ENCODE data around the gene GJC2. TPM values are rescaled to one million over a fixed set of nuclear protein-coding genes. Genes with fewer than 3 reads are reported as not detected.

GJC2 gene
- total RNA-seq, 1 donor from 2014 or later: 1.3 TPM

GRCh38 chr1:228174482-228175315, 25.0 kb downstream of the GJC2 start:
- no peak for DNase-seq (ENCODE audit: extremely low spot score, unreplicated experiment)
- Mint-ChIP-seq H3K4me3 (no peak overlapping the region), H3K9me3 (no peaks in the 10 kb centered on the region), H3K27me3 (no peaks in the 10 kb centered on the region), H3K27ac (no peak overlapping the region), H3K36me3 (no peaks in the 10 kb centered on the region), H3K4me1 (ENCODE audit: unreplicated experiment) (no peaks in the 10 kb centered on the region)
- TF ChIP-seq, protein P1, sequence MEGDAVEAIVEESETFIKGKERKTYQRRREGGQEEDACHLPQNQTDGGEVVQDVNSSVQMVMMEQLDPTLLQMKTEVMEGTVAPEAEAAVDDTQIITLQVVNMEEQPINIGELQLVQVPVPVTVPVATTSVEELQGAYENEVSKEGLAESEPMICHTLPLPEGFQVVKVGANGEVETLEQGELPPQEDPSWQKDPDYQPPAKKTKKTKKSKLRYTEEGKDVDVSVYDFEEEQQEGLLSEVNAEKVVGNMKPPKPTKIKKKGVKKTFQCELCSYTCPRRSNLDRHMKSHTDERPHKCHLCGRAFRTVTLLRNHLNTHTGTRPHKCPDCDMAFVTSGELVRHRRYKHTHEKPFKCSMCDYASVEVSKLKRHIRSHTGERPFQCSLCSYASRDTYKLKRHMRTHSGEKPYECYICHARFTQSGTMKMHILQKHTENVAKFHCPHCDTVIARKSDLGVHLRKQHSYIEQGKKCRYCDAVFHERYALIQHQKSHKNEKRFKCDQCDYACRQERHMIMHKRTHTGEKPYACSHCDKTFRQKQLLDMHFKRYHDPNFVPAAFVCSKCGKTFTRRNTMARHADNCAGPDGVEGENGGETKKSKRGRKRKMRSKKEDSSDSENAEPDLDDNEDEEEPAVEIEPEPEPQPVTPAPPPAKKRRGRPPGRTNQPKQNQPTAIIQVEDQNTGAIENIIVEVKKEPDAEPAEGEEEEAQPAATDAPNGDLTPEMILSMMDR (conservative IDR thresholded peaks at IDR 0.05): no peak

DNA sequence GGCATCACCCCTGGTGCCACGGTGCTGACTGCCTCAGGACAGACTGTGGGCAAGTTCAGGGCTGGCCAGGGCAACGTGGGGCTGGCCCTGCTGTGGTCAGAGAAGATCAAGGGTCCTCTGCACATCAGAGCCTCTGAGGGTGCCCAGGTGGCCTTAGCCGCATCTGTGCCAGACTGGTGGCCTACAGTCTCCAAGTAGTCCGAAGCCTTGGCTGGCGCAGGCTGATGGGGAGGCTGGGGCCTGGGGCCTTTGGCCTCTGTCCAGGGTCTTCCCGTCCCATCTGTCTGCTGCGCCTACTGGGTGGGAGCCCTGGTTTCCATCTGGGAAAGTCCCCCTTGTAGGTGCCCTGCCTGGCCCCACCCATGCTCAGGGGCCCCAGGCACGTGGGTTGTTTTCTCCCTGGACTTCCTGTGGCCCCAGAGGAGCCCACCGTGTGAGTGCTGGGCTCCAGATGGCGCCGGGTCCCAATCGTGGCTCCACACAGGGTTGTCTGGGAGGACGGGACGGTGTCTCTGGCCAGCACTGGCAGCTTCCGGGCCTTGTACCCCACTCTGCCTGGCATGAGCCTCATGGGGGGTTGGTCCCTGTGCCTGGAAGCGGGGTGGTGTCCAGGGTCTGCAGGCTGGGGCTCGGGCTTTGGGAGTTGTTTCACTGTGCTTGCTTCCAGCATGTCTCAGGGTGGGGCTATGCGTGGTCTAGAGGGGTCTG, 25.7 kb downstream of the GJC2 start:
- no peaks in the 10 kb centered on the region for H3K27me3 Mint-ChIP-seq
- TF ChIP-seq, protein P1 (conservative IDR thresholded peaks at IDR 0.05): no peak
- no peak for DNase-seq (ENCODE audit: extremely low spot score, unreplicated experiment)
- no peaks in the 10 kb centered on the region for H3K4me1 Mint-ChIP-seq (ENCODE audit: unreplicated experiment)
- no peaks in the 10 kb centered on the region for H3K36me3 Mint-ChIP-seq
- no peaks in the 10 kb centered on the region for H3K9me3 Mint-ChIP-seq
- no peak overlapping the region for H3K4me3 Mint-ChIP-seq
- no peak overlapping the region for H3K27ac Mint-ChIP-seq

DNA sequence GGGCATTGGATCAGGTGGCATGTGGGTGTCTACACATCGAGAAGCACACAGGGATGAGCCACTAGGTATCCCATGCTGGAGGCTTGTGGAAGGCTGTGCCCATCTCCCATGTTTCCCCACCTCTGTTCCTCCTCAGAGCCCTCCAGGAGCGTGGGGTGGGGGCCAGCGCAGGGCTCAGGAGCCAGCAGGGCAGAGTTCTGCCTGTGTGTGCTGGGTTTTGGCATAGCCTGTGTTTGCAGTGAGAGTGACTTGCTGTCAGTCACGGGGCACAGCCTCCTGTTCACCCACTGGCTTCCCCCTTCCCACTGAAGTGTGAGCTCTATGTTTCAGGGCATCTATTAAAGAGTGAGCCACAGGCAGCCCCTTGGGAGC, 26.3 kb downstream of the GJC2 start:
- H3K27me3 Mint-ChIP-seq: no peaks in the 10 kb centered on the region
- H3K9me3 Mint-ChIP-seq: no peaks in the 10 kb centered on the region
- TF ChIP-seq, protein P1 (conservative IDR thresholded peaks at IDR 0.05): no peak
- DNase-seq (ENCODE audit: extremely low spot score, unreplicated experiment): no peak
- H3K4me3 Mint-ChIP-seq: no peak overlapping the region
- no peaks in the 10 kb centered on the region for H3K36me3 Mint-ChIP-seq
- no peak overlapping the region for H3K27ac Mint-ChIP-seq
- no peaks in the 10 kb centered on the region for H3K4me1 Mint-ChIP-seq (ENCODE audit: unreplicated experiment)

GRCh38 chr1:228176461-228177182, 26.9 kb downstream of the GJC2 start:
- H3K9me3 Mint-ChIP-seq: no peaks in the 10 kb centered on the region
- H3K27me3 Mint-ChIP-seq: no peaks in the 10 kb centered on the region
- no peaks in the 10 kb centered on the region for H3K4me1 Mint-ChIP-seq (ENCODE audit: unreplicated experiment)
- TF ChIP-seq, protein P1 (conservative IDR thresholded peaks at IDR 0.05): no peak
- H3K36me3 Mint-ChIP-seq: no peaks in the 10 kb centered on the region
- H3K4me3 Mint-ChIP-seq: no peak overlapping the region
- DNase-seq (ENCODE audit: extremely low spot score, unreplicated experiment): no peak
- H3K27ac Mint-ChIP-seq: no peak overlapping the region

- no peaks in the 10 kb centered on the region for H3K36me3 Mint-ChIP-seq
- H3K9me3 Mint-ChIP-seq: no peaks in the 10 kb centered on the region
- H3K27ac Mint-ChIP-seq: no peak overlapping the region
These were observed 27.4 kb downstream of the GJC2 start for GRCh38 chr1:228177183-228177475.

More at GRCh38 chr1:228177183-228177475, 27.4 kb downstream of the GJC2 start:
- Mint-ChIP-seq H3K4me3 (no peak overlapping the region), H3K4me1 (ENCODE audit: unreplicated experiment) (no peaks in the 10 kb centered on the region), H3K27me3 (no peaks in the 10 kb centered on the region)
- TF ChIP-seq, protein P1 (conservative IDR thresholded peaks at IDR 0.05): no peak
- no peak for DNase-seq (ENCODE audit: extremely low spot score, unreplicated experiment)

Data from type B pancreatic cell (in vitro differentiated cells).